ENCODE data around the gene KMT2D. TPM values are rescaled to one million over a fixed set of nuclear protein-coding genes. Genes with fewer than 3 reads are reported as not detected.

KMT2D gene
- total RNA-seq, 3 donors from 2014 or later (not counting 1 experiment from before 2014, with no cell fraction given), result 164 to 186 (median 182) TPM

GRCh38 chr12:49098035-49098451, 37.4 kb upstream of the KMT2D start:
- H3K4me3 Mint-ChIP-seq, result no peak overlapping the region

GRCh38 chr12:49097381-49097780, 36.8 kb upstream of the KMT2D start:
- Mint-ChIP-seq H3K9me3 (no peaks in the 10 kb centered on the region), H3K27ac (no peak overlapping the region), H3K27me3 (ENCODE audit: low read depth in 2 of 2) (peaks cover 18 to 19% of the 10 kb centered on the region in 2 donors), H3K36me3 (peaks cover 7% of the 10 kb centered on the region), H3K4me1 (peaks cover 19% of the 10 kb centered on the region in 2 donors), H3K4me3 (no peak overlapping the region)
- no peaks in the 10 kb centered on the region for H3K9me3 ChIP-seq (ENCODE audit: control insufficient read depth, insufficient read depth, low read length)
- intact Hi-C loops (cut with micrococcal nuclease), result no loop called here
- H3K27me3 ChIP-seq (ENCODE audit: control insufficient read depth, insufficient read depth, low read length), result peaks cover 14% of the 10 kb centered on the region
- H3K4me3 ChIP-seq (ENCODE audit: low read length), result no peak overlapping the region
- peaks cover 39% of the 10 kb centered on the region for H3K36me3 ChIP-seq (ENCODE audit: control insufficient read depth, insufficient read depth, low read length)
- DNase-seq, result no peak
- WGBS (ENCODE audit: insufficient coverage), result 90% methylated on average over 3 of the region's 3 CpGs
- ATAC-seq, result no peak
- H3K27ac ChIP-seq (ENCODE audit: low read length), result no peak overlapping the region
- no peak for TF ChIP-seq CTCF (IDR thresholded peaks at IDR 0.05)
- peaks cover 19% of the 10 kb centered on the region for H3K4me1 ChIP-seq (ENCODE audit: control insufficient read depth, insufficient read depth, low read length)

More at GRCh38 chr12:49098035-49098451, 37.4 kb upstream of the KMT2D start:
- Mint-ChIP-seq H3K27me3 (ENCODE audit: low read depth in 2 of 2) (peaks cover 16 to 18% of the 10 kb centered on the region in 2 donors), H3K27ac (no peak overlapping the region), H3K4me1 (peaks cover 17 to 19% of the 10 kb centered on the region in 2 donors), H3K9me3 (no peaks in the 10 kb centered on the region), H3K36me3 (peaks cover 7% of the 10 kb centered on the region)
- Histone ChIP-seq H3K9me3 (ENCODE audit: control insufficient read depth, insufficient read depth, low read length) (no peaks in the 10 kb centered on the region), H3K4me1 (ENCODE audit: control insufficient read depth, insufficient read depth, low read length) (peaks cover 16% of the 10 kb centered on the region), H3K27me3 (ENCODE audit: control insufficient read depth, insufficient read depth, low read length) (peaks cover 10% of the 10 kb centered on the region), H3K27ac (ENCODE audit: low read length) (no peak overlapping the region), H3K4me3 (ENCODE audit: low read length) (no peak overlapping the region), H3K36me3 (ENCODE audit: control insufficient read depth, insufficient read depth, low read length) (peaks cover 46% of the 10 kb centered on the region)
- DNase-seq (peak; percentile 57 to 81), ATAC-seq (peak; percentile 69 to 83 (median 71))
- 76% methylated on average over 4 of the region's 4 CpGs for WGBS (ENCODE audit: insufficient coverage)
- intact Hi-C loops (cut with micrococcal nuclease), result loop anchor here (1.0 kb wide), 1 partner anchor 34 kb away; no protein-coding TSS in a partner anchor
- TF ChIP-seq CTCF (IDR thresholded peaks at IDR 0.05), result peak; percentile 87

DNA sequence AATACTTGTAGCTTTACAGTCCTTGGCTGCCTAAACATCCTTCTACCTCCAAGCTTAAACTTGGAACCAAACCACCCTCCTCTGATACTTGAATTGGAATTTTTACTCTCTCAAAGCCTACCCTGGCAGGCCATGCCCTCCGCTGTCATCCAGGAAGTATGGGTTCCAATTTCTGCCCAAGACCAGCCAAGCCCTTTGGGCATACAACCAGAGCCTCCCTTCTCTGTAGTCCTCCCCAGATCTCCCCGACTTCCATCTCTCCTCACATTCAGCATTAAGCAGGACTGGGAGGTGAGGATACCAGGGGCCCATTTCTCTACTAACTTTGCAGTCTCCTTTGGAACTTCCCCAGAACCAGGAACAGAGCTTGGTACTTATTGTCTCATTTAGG, 34.4 kb upstream of the KMT2D start:
- Mint-ChIP-seq H3K4me3 (peak overlapping the region; percentile 62), H3K9me3 (no peaks in the 10 kb centered on the region), H3K27ac (peak overlapping the region in 1 of 2 donors; percentile 28), H3K4me1 (peaks cover 23 to 40% of the 10 kb centered on the region in 2 donors), H3K36me3 (peaks cover 7% of the 10 kb centered on the region), H3K27me3 (ENCODE audit: low read depth in 2 of 2) (peaks cover 27 to 37% of the 10 kb centered on the region in 2 donors)
- TF ChIP-seq CTCF (IDR thresholded peaks at IDR 0.05), result no peak
- intact Hi-C loops (cut with micrococcal nuclease), result no loop called here
- H3K27ac ChIP-seq (ENCODE audit: low read length), result no peak overlapping the region
- 90% methylated on average over 2 of the region's 2 CpGs for WGBS (ENCODE audit: insufficient coverage)
- H3K9me3 ChIP-seq (ENCODE audit: control insufficient read depth, insufficient read depth, low read length), result no peaks in the 10 kb centered on the region
- no peak overlapping the region for H3K4me3 ChIP-seq (ENCODE audit: low read length)
- H3K27me3 ChIP-seq (ENCODE audit: control insufficient read depth, insufficient read depth, low read length), result peaks cover 35% of the 10 kb centered on the region
- ATAC-seq, result no peak
- H3K4me1 ChIP-seq (ENCODE audit: control insufficient read depth, insufficient read depth, low read length), result peaks cover 43% of the 10 kb centered on the region
- H3K36me3 ChIP-seq (ENCODE audit: control insufficient read depth, insufficient read depth, low read length), result peaks cover 16% of the 10 kb centered on the region
- no peak for DNase-seq

All from natural killer cell (primary cell).